ENCODE data around the gene RAB3IL1.
"Not testable (repeated sequence)": the region's sequence is repeated elsewhere in the genome, so short reads cannot be mapped to it uniquely, and the experiment has no call there.

RAB3IL1 gene
- long read RNA-seq: 0 reads

GRCh38 chr11:61917334-61918109 is at the start of gene RAB3IL1:
Gene RAB3IL1 (minus strand): TSS chr11:61917566. CDS start chr11:61917367, 199 bp downstream.
- Histone ChIP-seq H3K27ac (replicated peaks) (no peak within 1 kb of the TSS), H3K27me3 (ENCODE audit: insufficient read depth, poor library complexity, severe bottlenecking) (peaks cover 26% of the 10 kb centered on the region), H3K4me3 (replicated peaks; ENCODE audit: insufficient read depth, low read length) (peak within 1 kb of the TSS; percentile 38)
- peak in 1 of 2 experiments; percentile 14 for DNase-seq (ENCODE audit: low read depth in 1 of 2, low spot score in 1 of 2)
- TF ChIP-seq GABPA (IDR thresholded peaks at IDR 0.05; ENCODE audit: low read depth): no peak
- TF ChIP-seq SPI1 (IDR thresholded peaks at IDR 0.05; ENCODE audit: borderline replicate concordance, low read depth): no peak
- no peak for TF ChIP-seq POLR2AphosphoS5 (IDR thresholded peaks at IDR 0.05; ENCODE audit: low read depth)
- TF ChIP-seq CTCF (IDR thresholded peaks at IDR 0.05; ENCODE audit: insufficient read depth, low read length): no peak
- TF ChIP-seq REST (IDR thresholded peaks at IDR 0.05; ENCODE audit: insufficient replicate concordance, low read depth): no peak

GRCh38 chr11:61966734-61967115 is 49.4 kb upstream of the RAB3IL1 start:
- DNase-seq (ENCODE audit: low read depth in 1 of 2, low spot score in 1 of 2): no peak
- Histone ChIP-seq H3K4me3 (replicated peaks; ENCODE audit: insufficient read depth, low read length) (peak overlapping the region; percentile 58), H3K27me3 (ENCODE audit: insufficient read depth, poor library complexity, severe bottlenecking) (no peaks in the 10 kb centered on the region), H3K27ac (replicated peaks) (peak overlapping the region; percentile 67)
- TF ChIP-seq REST (IDR thresholded peaks at IDR 0.05; ENCODE audit: insufficient replicate concordance, low read depth) (no peak), CTCF (IDR thresholded peaks at IDR 0.05; ENCODE audit: insufficient read depth, low read length) (no peak), SPI1 (IDR thresholded peaks at IDR 0.05; ENCODE audit: borderline replicate concordance, low read depth) (no peak), POLR2AphosphoS5 (IDR thresholded peaks at IDR 0.05; ENCODE audit: low read depth) (no peak; the same call in 1 of the 2 replicates), GABPA (IDR thresholded peaks at IDR 0.05; ENCODE audit: low read depth) (no peak)

GRCh38 chr11:61964666-61965271 is 47.4 kb upstream of the RAB3IL1 start:
- H3K27ac ChIP-seq (replicated peaks); H3K4me3 ChIP-seq (replicated peaks; ENCODE audit: insufficient read depth, low read length); H3K27me3 ChIP-seq (ENCODE audit: insufficient read depth, poor library complexity, severe bottlenecking); DNase-seq (ENCODE audit: low read depth in 1 of 2, low spot score in 1 of 2): not testable (repeated sequence)

GRCh38 chr11:61964058-61964665 is 46.8 kb upstream of the RAB3IL1 start:
- no peak for DNase-seq (ENCODE audit: low read depth in 1 of 2, low spot score in 1 of 2)
- Histone ChIP-seq H3K4me3 (replicated peaks; ENCODE audit: insufficient read depth, low read length) (no peak overlapping the region), H3K27ac (replicated peaks) (peak overlapping the region; percentile 59), H3K27me3 (ENCODE audit: insufficient read depth, poor library complexity, severe bottlenecking) (no peaks in the 10 kb centered on the region)
- TF ChIP-seq REST (IDR thresholded peaks at IDR 0.05; ENCODE audit: insufficient replicate concordance, low read depth): no peak
- TF ChIP-seq CTCF (IDR thresholded peaks at IDR 0.05; ENCODE audit: insufficient read depth, low read length): no peak
- TF ChIP-seq POLR2AphosphoS5 (IDR thresholded peaks at IDR 0.05; ENCODE audit: low read depth): no peak
- TF ChIP-seq GABPA (IDR thresholded peaks at IDR 0.05; ENCODE audit: low read depth): no peak
- TF ChIP-seq SPI1 (IDR thresholded peaks at IDR 0.05; ENCODE audit: borderline replicate concordance, low read depth): no peak

Measured in HL-60 (cell line).